Cardiac fibroblast (primary cell): ENCODE data around the gene TMEM131.
"Not testable (repeated sequence)": the region's sequence is repeated elsewhere in the genome, so short reads cannot be mapped to it uniquely, and the experiment has no call there.

Experiments
- DNase-seq, 2 donors: peaks; one replicate each; pipeline versions ENCODE4 v3.0.0 to v3.0.0-alpha.2; 2010; ENCODE audit warnings: low read depth in 2 of 2
- H3K4me3 ChIP-seq, 2 donors: replicated peaks in 1 of 2; 1 replicate in 1 of 2; 2 replicates in 1 of 2; pipeline ENCODE4 v1.5.1; 2011; ENCODE audit warnings: low read depth in 2 of 2, low read length in 2 of 2, mild to moderate bottlenecking in 2 of 2, moderate library complexity in 1 of 2
- TF ChIP-seq, protein P1 (sequence below): IDR thresholded peaks from one replicate; pipeline ENCODE4 v1.5.1; 2011; ENCODE audit warnings: low read depth, mild to moderate bottlenecking, low read length, inconsistent platforms

Gene TMEM131

DNA sequence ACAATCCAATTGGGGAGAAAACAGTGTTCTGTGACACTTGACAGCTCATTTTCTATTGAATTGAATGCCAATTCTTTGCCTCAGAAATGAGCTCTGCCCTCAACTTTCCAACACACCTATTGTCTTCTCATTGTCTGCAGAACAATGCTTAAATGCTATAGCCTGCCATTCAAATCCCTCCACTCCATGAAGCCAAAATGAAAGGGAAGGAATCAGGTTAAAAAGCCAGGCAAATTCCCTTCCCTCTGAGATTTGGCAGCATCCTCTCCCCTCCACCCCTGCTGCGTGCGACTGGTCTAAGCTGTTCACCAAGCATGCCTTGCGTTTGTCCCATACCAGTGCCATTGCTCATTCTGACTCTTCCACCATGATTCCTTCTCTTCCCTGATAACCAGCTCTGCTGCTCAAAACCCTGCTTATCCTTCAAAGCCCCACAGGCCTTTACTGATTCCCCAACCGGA is 32.4 kb upstream of the TMEM131 start:
- no peak overlapping the region for H3K4me3 ChIP-seq
- peak; percentile 57 to 85 for DNase-seq
- TF ChIP-seq, protein P1, sequence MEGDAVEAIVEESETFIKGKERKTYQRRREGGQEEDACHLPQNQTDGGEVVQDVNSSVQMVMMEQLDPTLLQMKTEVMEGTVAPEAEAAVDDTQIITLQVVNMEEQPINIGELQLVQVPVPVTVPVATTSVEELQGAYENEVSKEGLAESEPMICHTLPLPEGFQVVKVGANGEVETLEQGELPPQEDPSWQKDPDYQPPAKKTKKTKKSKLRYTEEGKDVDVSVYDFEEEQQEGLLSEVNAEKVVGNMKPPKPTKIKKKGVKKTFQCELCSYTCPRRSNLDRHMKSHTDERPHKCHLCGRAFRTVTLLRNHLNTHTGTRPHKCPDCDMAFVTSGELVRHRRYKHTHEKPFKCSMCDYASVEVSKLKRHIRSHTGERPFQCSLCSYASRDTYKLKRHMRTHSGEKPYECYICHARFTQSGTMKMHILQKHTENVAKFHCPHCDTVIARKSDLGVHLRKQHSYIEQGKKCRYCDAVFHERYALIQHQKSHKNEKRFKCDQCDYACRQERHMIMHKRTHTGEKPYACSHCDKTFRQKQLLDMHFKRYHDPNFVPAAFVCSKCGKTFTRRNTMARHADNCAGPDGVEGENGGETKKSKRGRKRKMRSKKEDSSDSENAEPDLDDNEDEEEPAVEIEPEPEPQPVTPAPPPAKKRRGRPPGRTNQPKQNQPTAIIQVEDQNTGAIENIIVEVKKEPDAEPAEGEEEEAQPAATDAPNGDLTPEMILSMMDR = no peak

DNA sequence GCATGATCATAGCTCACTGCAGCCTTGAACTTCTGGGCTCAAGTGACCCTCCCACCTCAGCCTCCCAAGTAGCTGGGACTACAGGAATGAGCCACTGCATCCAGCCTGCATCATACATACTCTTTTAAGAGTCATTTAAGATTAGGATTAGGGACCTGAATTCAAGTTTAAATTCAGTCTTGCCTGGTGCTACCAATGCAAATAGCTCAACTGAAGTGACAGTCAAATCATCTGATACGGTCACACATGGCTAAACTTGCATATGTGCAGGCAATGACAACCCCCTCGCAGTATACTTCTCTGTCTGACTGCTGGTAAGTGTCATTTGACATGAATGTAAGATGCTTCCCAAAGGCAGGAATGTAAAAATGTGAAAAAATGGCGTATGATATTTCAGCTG is 31.8 kb upstream of the TMEM131 start:
- TF ChIP-seq, protein P1 = no peak
- DNase-seq = no peak
- no peak overlapping the region for H3K4me3 ChIP-seq

DNA sequence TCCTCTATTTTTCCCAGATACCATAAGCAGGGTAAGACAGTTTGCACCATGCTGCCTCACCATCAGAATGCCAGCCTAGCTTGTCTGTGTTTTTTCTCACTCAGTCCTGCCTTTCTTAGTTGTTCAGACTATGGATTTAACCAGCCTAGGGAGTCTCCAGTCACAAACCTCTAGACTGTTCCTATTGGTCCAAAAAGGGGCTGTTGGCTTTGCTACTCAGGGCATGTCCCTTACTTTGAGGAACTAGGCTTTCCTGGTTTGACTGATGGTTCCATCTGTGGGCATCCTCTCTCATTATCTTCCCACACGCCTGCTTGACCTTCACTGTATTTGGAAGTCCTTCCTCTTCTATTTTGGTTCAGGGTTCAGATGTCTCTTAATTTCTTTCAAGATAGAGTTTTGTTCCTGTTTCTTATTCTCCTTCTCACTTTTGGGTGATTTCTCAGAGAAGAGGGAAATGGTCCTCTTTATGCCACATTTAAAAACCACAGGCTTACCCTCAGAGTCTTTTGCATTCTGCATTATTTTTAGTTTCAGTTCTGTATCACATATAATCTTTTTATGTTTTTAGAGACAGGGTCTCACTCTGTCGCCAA is 31.3 kb upstream of the TMEM131 start:
- no peak overlapping the region for H3K4me3 ChIP-seq
- TF ChIP-seq, protein P1 = no peak
- no peak for DNase-seq

DNA sequence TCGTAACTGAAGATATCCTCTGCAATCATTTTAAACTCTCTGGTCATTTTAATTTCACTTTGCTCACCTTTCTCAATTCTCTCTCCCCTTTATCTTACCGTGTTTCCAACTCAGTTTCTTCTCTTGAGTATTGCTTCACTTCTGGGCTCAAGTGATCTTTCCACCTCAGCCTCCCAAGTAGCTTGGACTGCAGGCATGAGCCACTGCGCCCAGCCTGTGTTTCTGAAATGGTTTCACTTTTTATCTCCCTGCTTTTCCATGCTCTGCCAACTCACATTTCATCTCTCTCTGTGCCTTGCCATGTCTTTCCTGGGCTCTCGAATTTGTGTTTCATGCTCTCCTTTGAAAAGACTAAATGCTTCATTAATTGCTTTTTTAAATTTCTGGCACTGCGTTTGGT is 30.5 kb upstream of the TMEM131 start:
- DNase-seq = peak in 1 of 2 donors; percentile 14
- H3K4me3 ChIP-seq = no peak overlapping the region
- TF ChIP-seq, protein P1 = no peak

DNA sequence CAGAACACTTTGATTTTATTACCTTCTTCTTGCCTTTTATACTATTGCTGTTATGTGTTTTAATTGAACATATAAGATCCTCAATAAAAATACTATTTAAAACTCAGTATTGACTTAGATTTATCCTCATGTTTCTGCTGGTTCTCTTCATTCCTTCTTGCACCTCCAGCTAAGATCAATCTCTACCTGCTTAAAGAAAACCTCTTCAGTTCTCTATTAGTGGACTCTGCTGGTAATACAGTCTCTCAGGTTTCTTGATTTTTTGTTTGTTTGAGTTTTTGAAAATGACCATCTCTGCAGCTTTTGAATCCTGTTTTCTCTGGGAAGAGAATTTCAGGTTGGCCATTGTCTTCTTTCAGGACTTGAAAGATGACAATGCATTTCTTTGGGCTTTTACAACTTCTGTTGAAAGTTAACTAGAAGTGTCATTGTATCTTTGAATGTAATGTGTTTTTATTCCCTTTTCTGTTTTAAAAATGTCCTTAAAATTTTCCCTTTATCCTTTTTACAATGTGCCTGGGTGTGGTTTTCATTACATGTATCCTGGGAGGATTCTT is 29.8 kb upstream of the TMEM131 start:
- TF ChIP-seq, protein P1 = peak; percentile 38
- H3K4me3 ChIP-seq = no peak overlapping the region
- no peak for DNase-seq

DNA sequence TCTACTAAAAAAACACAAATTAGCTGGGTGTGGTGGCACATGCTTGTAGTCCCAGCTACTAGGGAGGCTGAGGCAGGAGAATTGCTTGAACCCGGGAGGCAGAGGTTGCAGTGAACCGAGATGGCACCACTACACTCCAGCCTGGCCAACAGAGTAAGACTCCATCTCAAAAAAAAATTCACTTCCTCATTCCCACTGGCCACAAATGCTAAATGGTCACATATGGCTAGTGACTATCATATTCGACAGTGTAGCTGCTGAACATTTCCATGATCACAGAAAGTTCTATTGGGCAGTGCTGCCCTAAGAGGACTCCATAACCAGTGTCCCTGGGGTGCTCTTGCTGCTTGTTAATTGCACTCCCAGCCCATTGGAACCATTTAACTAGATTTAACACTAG is 26.3 kb upstream of the TMEM131 start:
- DNase-seq = not testable (repeated sequence)

DNA sequence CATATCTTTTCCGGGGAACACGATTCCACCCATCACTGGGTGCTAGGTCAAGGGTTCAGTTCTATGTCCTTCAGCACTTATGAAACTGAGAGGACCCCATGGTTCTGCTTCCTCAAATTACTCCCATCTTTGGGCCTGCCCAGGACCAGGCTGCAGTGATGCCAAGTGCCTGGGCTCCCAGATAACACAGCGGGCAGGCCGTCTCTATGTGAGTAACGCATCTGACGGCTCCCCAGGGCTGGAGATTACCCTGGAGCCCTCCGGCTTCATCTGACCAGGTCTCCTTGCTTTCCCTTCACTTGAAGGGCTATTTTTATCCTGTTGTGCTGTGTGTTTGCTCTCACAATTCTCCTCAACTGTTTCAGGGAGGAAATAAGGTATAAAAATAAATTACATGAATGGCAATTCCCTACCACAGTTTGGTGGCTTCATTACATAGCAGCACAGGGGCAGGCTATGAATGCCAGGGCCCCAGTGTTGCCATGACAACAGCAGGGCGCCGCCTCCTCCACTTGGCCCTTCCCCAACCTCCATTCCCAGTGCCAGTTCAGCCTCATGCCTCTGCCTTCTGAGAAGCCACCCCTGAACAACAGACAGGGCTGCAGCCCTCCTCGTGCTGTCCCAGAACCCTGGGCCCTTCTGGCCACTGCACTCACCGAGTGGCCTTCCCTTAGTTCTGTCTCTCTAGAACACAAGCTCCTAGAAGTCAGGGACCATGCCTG is 25.4 kb upstream of the TMEM131 start:
- no peak for DNase-seq
- TF ChIP-seq, protein P1 = no peak
- no peak overlapping the region for H3K4me3 ChIP-seq

More for the DNA sequence above, 26.3 kb upstream of the TMEM131 start:
- H3K4me3 ChIP-seq = not testable (repeated sequence)
